WTC11 (cell line): ENCODE measurements around the gene EMILIN1. TPM values are rescaled to one million over a fixed set of nuclear protein-coding genes. Genes with fewer than 3 reads are reported as not detected.
A peak's percentile ranks its signal among the peaks of the same experiment; 100 is the strongest.

Experiments used
- ATAC-seq: fragments of 200-7000 bp; cut with Tn5 transposase; 2 replicates; pipeline ENCODE4 v1.10.0; 2021; ENCODE audit warnings: mild to moderate bottlenecking, moderate library complexity
- CTCF ChIA-PET: fragments of 300-600 bp; sonication (Branson Sonifier 250); formaldehyde crosslinking; loops from one replicate; lab custom pipeline; 2021; ENCODE audit warnings: antibody characterized with exemption; lab: Charles Lee
- POLR2A ChIA-PET: fragments of 350-600 bp; sonication (Branson Sonifier 250); formaldehyde crosslinking; loops from one replicate; lab custom pipeline; 2021; ENCODE audit warnings: antibody characterized with exemption; lab: Charles Lee
- DNase-seq: peaks from one replicate; pipeline ENCODE4 v3.0.0; 2021; ENCODE audit warnings: low spot score
- H3K27ac Mint-ChIP-seq: 2 replicates; pipeline ENCODE4 v1.8.0; 2021; ENCODE audit warnings: mixed read lengths
- H3K27me3 Mint-ChIP-seq: 2 replicates; pipeline ENCODE4 v1.8.0; 2021; ENCODE audit warnings: low read depth, mild to moderate bottlenecking, moderate library complexity, mixed read lengths
- H3K36me3 Mint-ChIP-seq: 2 replicates; pipeline ENCODE4 v1.8.0; 2021; ENCODE audit warnings: mixed read lengths
- H3K4me1 Mint-ChIP-seq: 2 replicates; pipeline ENCODE4 v1.8.0; 2022; ENCODE audit warnings: mixed read lengths
- H3K4me3 Mint-ChIP-seq: 2 replicates; pipeline ENCODE4 v1.8.0; 2021; ENCODE audit warnings: mild to moderate bottlenecking, moderate library complexity, mixed read lengths
- H3K9me3 Mint-ChIP-seq: 2 replicates; pipeline ENCODE4 v1.8.0; 2021; ENCODE audit warnings: mixed read lengths
- CREB1 ChIP-seq: sonication (generic); formaldehyde crosslinking; IDR thresholded peaks from 2 replicates; pipeline ENCODE4 v1.8.0; 2023; ENCODE audit warnings: mild to moderate bottlenecking, missing genetic modification reagents
- CREM ChIP-seq: sonication (generic); formaldehyde crosslinking; IDR thresholded peaks from 2 replicates; pipeline ENCODE4 v1.8.1; 2022; ENCODE audit warnings: mild to moderate bottlenecking, missing genetic modification reagents, moderate library complexity
- FOXJ3 ChIP-seq: sonication (generic); formaldehyde crosslinking; IDR thresholded peaks from 2 replicates; pipeline ENCODE4 v1.9.0; 2021; ENCODE audit warnings: missing genetic modification reagents, mild to moderate bottlenecking, borderline replicate concordance
- FOXK1 ChIP-seq: sonication (generic); formaldehyde crosslinking; IDR thresholded peaks from 2 replicates; pipeline ENCODE4 v1.8.0; 2022; ENCODE audit warnings: mild to moderate bottlenecking, moderate library complexity, missing genetic modification reagents
- GABPB1 ChIP-seq: sonication (generic); formaldehyde crosslinking; IDR thresholded peaks from 2 replicates; pipeline ENCODE4 v1.8.1; 2023; ENCODE audit warnings: mild to moderate bottlenecking, missing genetic modification reagents
- GTF2I ChIP-seq: fragments of 250-450 bp; sonication (Bioruptor Pico); conservative IDR thresholded peaks from 2 replicates; pipeline ENCODE4 v1.4.0; 2021; ENCODE audit warnings: mild to moderate bottlenecking
- HMGA2 ChIP-seq: fragments of 250-450 bp; sonication (Bioruptor Pico); IDR thresholded peaks from 2 replicates; pipeline ENCODE4 v1.4.0; 2021; ENCODE audit warnings: mild to moderate bottlenecking, moderate library complexity
- IRF2 ChIP-seq: sonication (generic); formaldehyde crosslinking; IDR thresholded peaks from 2 replicates; pipeline ENCODE4 v1.8.0; 2022; ENCODE audit warnings: low read depth, missing genetic modification reagents, borderline replicate concordance
- MYBL2 ChIP-seq: sonication (generic); formaldehyde crosslinking; IDR thresholded peaks from 2 replicates; pipeline ENCODE4 v1.8.1; 2023; ENCODE audit warnings: mild to moderate bottlenecking, moderate library complexity, missing genetic modification reagents
- NFATC4 ChIP-seq: fragments of 250-450 bp; sonication (Bioruptor Pico); IDR thresholded peaks from 2 replicates; pipeline ENCODE4 v1.9.0; 2021; ENCODE audit warnings: mild to moderate bottlenecking
- NFE2L1 ChIP-seq: sonication (generic); formaldehyde crosslinking; IDR thresholded peaks from 2 replicates; pipeline ENCODE4 v1.8.1; 2023; ENCODE audit warnings: missing genetic modification reagents
- NFYB ChIP-seq: sonication (generic); formaldehyde crosslinking; conservative IDR thresholded peaks from 2 replicates; pipeline ENCODE4 v1.8.0; 2022; ENCODE audit warnings: low read depth, missing genetic modification reagents
- NR1H2 ChIP-seq: sonication (generic); formaldehyde crosslinking; IDR thresholded peaks from 2 replicates; pipeline ENCODE4 v1.9.0; 2021; ENCODE audit warnings: mild to moderate bottlenecking, moderate library complexity, missing genetic modification reagents
- NR3C1 ChIP-seq: sonication (generic); formaldehyde crosslinking; conservative IDR thresholded peaks from 2 replicates; pipeline ENCODE4 v1.8.1; 2023; ENCODE audit warnings: low read depth, mild to moderate bottlenecking, missing genetic modification reagents
- SMAD3 ChIP-seq: sonication (generic); formaldehyde crosslinking; IDR thresholded peaks from 2 replicates; pipeline ENCODE4 v1.8.0; 2022; ENCODE audit warnings: missing genetic modification reagents, mild to moderate bottlenecking, borderline replicate concordance
- SOX15 ChIP-seq: fragments of 250-450 bp; sonication (Bioruptor Pico); IDR thresholded peaks from 2 replicates; pipeline ENCODE4 v1.9.0; 2021; ENCODE audit warnings: mild to moderate bottlenecking
- SP1 ChIP-seq: sonication (generic); formaldehyde crosslinking; conservative IDR thresholded peaks from 2 replicates; pipeline ENCODE4 v1.8.1; 2022; ENCODE audit warnings: missing genetic modification reagents
- TCF7 ChIP-seq: sonication (generic); formaldehyde crosslinking; IDR thresholded peaks from 2 replicates; pipeline ENCODE4 v1.8.0; 2022; ENCODE audit warnings: mild to moderate bottlenecking, low read depth, missing genetic modification reagents, moderate library complexity
- ZBTB21 ChIP-seq: sonication (generic); formaldehyde crosslinking; IDR thresholded peaks from 2 replicates; pipeline ENCODE4 v1.8.1; 2023; ENCODE audit warnings: mild to moderate bottlenecking, missing genetic modification reagents, borderline replicate concordance
- ZNF219 ChIP-seq: sonication (generic); formaldehyde crosslinking; IDR thresholded peaks from 2 replicates; pipeline ENCODE4 v1.8.0; 2023; ENCODE audit warnings: missing genetic modification reagents, mild to moderate bottlenecking, borderline replicate concordance
- total RNA-seq: library from RNA; stranded (reverse); gene quantifications from 3 replicates; pipeline ENCODE4 v1.2.3, GENCODE V29; 2021
- TF ChIP-seq, protein P1 (sequence below): sonication (generic); formaldehyde crosslinking; IDR thresholded peaks from 2 replicates; pipeline ENCODE4 v1.8.1; 2023; ENCODE audit warnings: mild to moderate bottlenecking, missing genetic modification reagents, moderate library complexity
- TF ChIP-seq, protein P2 (sequence below): sonication (generic); formaldehyde crosslinking; IDR thresholded peaks from 2 replicates; pipeline ENCODE4 v1.8.0; 2023; ENCODE audit warnings: mild to moderate bottlenecking, missing genetic modification reagents
- TF ChIP-seq, protein P3 (sequence below): fragments of 200-600 bp; IDR thresholded peaks from 2 replicates; pipeline ENCODE4 v1.8.0; 2022; ENCODE audit warnings: antibody characterized with exemption
- TF ChIP-seq, protein P4 (sequence below): sonication (generic); formaldehyde crosslinking; IDR thresholded peaks from 2 replicates; pipeline ENCODE4 v1.8.1; 2023; ENCODE audit warnings: mild to moderate bottlenecking, missing genetic modification reagents, moderate library complexity
- TF ChIP-seq, protein P5 (sequence below): sonication (generic); formaldehyde crosslinking; conservative IDR thresholded peaks from 2 replicates; pipeline ENCODE4 v1.8.1; 2023; ENCODE audit warnings: mild to moderate bottlenecking, low read depth, missing genetic modification reagents, moderate library complexity

The EMILIN1 gene
- total RNA-seq, 1 experiment from 2014 or later = 3.5 TPM

DNA sequence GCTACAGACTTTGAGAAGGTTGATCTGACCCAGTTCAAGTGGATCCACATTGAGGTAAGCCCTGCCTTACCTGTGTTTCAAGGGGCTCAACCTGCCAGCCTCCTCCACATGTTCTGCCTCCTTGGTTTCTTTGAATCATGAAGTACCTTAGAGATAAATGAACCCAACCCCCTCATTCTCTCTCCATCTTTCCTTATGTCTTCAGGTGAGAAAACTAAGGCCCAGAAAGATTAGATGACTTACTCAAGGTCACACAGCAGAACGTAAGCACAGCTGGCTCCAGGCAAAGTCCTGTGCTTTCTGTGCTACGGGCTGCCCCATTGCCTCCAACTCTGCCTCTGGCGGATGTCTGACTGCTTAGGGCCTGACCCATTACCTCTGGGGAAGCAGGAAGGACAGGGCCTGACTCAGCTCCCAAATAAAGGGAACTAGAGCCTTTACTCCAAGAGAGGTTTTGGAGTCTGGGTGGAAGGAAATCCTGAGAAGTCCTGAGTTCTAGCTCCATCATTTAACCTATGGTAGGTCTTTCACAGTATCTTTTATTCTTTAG, 18.4 kb downstream of the EMILIN1 start:
- CTCF ChIA-PET = interaction anchor here (1.0 to 3.1 kb wide), 6 partner anchors 73 to 183 kb away, joined by 3 to 22 read pairs (median 4); no protein-coding TSS in a partner anchor
- Mint-ChIP-seq H3K4me3 (no peak overlapping the region), H3K36me3 (no peaks in the 10 kb centered on the region)

DNA sequence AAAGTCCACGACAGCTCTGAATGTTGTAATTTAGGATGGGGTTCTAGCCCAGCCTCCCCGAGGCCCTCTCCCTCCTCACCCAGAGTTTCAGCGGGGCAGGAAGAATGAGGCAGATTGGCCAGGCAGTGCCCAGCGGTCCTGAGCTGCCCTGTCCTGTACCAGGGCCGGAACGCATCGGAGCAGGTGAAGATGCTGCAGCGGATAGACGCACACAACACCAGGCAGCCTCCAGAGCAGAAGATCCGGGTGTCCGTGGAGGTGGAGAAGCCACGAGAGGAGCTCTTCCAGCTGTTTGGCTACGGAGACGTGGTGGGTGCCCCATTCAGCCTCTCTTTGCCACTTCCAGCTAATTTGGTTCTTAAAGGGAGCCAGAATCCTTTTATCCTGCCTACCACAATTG, 18.9 kb downstream of the EMILIN1 start:
- DNase-seq = no peak
- no peak overlapping the region for H3K4me3 Mint-ChIP-seq
- H3K27ac Mint-ChIP-seq = no peak overlapping the region
- CTCF ChIA-PET = interaction anchor here (1.0 to 3.1 kb wide), 4 partner anchors 37 to 206 kb away, joined by 3 to 22 read pairs (median 12); partner anchors contain the start of gene PREB
- H3K9me3 Mint-ChIP-seq = no peaks in the 10 kb centered on the region
- peaks cover 6% of the 10 kb centered on the region for H3K4me1 Mint-ChIP-seq
- POLR2A ChIA-PET = no interaction called here
- no peak for ATAC-seq
- no peaks in the 10 kb centered on the region for H3K27me3 Mint-ChIP-seq
- TF ChIP-seq FOXK1 (CRISPR knock-in tag) (no peak), NFATC4 (no peak)
- no peaks in the 10 kb centered on the region for H3K36me3 Mint-ChIP-seq

More for the DNA sequence above, 18.4 kb downstream of the EMILIN1 start:
- POLR2A ChIA-PET = no interaction called here
- Mint-ChIP-seq H3K4me1 (peaks cover 6% of the 10 kb centered on the region), H3K9me3 (no peaks in the 10 kb centered on the region), H3K27ac (peak overlapping the region; percentile 27; the same call in 1 of the 2 replicates), H3K27me3 (no peaks in the 10 kb centered on the region)
- ATAC-seq (no peak), DNase-seq (no peak)
- TF ChIP-seq, protein P1, sequence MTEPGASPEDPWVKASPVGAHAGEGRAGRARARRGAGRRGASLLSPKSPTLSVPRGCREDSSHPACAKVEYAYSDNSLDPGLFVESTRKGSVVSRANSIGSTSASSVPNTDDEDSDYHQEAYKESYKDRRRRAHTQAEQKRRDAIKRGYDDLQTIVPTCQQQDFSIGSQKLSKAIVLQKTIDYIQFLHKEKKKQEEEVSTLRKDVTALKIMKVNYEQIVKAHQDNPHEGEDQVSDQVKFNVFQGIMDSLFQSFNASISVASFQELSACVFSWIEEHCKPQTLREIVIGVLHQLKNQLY (CRISPR knock-in tag) = no peak
- TF ChIP-seq NFYB (CRISPR knock-in tag) = no peak
- TF ChIP-seq TCF7 (CRISPR knock-in tag) = no peak
- TF ChIP-seq NR3C1 (CRISPR knock-in tag) = no peak
- TF ChIP-seq NFE2L1 (CRISPR knock-in tag) = no peak
- no peak for TF ChIP-seq NR1H2
- TF ChIP-seq CREB1 = no peak
- TF ChIP-seq SOX15 (CRISPR knock-in tag) = no peak
- no peak for TF ChIP-seq SMAD3 (CRISPR knock-in tag)
- TF ChIP-seq CREM (CRISPR knock-in tag) = no peak
- TF ChIP-seq FOXJ3 (CRISPR knock-in tag) = no peak
- TF ChIP-seq, protein P2, sequence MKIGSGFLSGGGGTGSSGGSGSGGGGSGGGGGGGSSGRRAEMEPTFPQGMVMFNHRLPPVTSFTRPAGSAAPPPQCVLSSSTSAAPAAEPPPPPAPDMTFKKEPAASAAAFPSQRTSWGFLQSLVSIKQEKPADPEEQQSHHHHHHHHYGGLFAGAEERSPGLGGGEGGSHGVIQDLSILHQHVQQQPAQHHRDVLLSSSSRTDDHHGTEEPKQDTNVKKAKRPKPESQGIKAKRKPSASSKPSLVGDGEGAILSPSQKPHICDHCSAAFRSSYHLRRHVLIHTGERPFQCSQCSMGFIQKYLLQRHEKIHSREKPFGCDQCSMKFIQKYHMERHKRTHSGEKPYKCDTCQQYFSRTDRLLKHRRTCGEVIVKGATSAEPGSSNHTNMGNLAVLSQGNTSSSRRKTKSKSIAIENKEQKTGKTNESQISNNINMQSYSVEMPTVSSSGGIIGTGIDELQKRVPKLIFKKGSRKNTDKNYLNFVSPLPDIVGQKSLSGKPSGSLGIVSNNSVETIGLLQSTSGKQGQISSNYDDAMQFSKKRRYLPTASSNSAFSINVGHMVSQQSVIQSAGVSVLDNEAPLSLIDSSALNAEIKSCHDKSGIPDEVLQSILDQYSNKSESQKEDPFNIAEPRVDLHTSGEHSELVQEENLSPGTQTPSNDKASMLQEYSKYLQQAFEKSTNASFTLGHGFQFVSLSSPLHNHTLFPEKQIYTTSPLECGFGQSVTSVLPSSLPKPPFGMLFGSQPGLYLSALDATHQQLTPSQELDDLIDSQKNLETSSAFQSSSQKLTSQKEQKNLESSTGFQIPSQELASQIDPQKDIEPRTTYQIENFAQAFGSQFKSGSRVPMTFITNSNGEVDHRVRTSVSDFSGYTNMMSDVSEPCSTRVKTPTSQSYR (CRISPR knock-in tag) = no peak

DNA sequence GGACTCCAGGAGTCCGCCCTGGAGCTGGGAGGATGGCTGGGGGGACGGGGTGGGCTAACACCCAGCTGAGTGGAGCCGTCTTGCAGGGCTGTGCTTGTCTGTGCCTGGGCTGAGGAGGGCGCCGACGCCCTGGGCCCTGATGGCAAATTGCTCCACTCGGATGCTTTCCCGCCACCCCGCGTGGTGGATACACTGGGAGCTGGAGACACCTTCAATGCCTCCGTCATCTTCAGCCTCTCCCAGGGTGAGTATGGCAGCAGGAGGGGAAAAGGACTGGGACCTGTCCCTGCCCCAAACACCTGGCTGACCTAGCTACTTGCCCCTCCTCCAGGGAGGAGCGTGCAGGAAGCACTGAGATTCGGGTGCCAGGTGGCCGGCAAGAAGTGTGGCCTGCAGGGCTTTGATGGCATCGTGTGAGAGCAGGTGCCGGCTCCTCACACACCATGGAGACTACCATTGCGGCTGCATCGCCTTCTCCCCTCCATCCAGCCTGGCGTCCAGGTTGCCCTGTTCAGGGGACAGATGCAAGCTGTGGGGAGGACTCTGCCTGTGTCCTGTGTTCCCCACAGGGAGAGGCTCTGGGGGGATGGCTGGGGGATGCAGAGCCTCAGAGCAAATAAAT, 21.0 kb downstream of the EMILIN1 start:
- Mint-ChIP-seq H3K4me3 (no peak overlapping the region), H3K4me1 (peaks cover 6% of the 10 kb centered on the region), H3K27ac (no peak overlapping the region), H3K9me3 (no peaks in the 10 kb centered on the region), H3K36me3 (no peaks in the 10 kb centered on the region), H3K27me3 (no peaks in the 10 kb centered on the region)
- CTCF ChIA-PET = interaction anchor here (0.9 to 3.9 kb wide), 8 partner anchors 12 to 203 kb away, joined by 3 to 39 read pairs (median 12); partner anchors contain the start of genes ABHD1, KHK, PREB and TRIM54
- POLR2A ChIA-PET = no interaction called here
- DNase-seq = no peak
- ATAC-seq = no peak
- TF ChIP-seq SP1 (CRISPR knock-in tag) = no peak
- TF ChIP-seq, protein P3, sequence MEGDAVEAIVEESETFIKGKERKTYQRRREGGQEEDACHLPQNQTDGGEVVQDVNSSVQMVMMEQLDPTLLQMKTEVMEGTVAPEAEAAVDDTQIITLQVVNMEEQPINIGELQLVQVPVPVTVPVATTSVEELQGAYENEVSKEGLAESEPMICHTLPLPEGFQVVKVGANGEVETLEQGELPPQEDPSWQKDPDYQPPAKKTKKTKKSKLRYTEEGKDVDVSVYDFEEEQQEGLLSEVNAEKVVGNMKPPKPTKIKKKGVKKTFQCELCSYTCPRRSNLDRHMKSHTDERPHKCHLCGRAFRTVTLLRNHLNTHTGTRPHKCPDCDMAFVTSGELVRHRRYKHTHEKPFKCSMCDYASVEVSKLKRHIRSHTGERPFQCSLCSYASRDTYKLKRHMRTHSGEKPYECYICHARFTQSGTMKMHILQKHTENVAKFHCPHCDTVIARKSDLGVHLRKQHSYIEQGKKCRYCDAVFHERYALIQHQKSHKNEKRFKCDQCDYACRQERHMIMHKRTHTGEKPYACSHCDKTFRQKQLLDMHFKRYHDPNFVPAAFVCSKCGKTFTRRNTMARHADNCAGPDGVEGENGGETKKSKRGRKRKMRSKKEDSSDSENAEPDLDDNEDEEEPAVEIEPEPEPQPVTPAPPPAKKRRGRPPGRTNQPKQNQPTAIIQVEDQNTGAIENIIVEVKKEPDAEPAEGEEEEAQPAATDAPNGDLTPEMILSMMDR = no peak
- TF ChIP-seq GTF2I (CRISPR knock-in tag) = no peak
- TF ChIP-seq, protein P4, sequence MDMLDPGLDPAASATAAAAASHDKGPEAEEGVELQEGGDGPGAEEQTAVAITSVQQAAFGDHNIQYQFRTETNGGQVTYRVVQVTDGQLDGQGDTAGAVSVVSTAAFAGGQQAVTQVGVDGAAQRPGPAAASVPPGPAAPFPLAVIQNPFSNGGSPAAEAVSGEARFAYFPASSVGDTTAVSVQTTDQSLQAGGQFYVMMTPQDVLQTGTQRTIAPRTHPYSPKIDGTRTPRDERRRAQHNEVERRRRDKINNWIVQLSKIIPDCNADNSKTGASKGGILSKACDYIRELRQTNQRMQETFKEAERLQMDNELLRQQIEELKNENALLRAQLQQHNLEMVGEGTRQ = no peak
- no peak for TF ChIP-seq SMAD3 (CRISPR knock-in tag)
- no peak for TF ChIP-seq ZNF219 (CRISPR knock-in tag)
- no peak for TF ChIP-seq MYBL2 (CRISPR knock-in tag)
- TF ChIP-seq GABPB1 = no peak
- TF ChIP-seq IRF2 (CRISPR knock-in tag) = no peak
- TF ChIP-seq, protein P5, sequence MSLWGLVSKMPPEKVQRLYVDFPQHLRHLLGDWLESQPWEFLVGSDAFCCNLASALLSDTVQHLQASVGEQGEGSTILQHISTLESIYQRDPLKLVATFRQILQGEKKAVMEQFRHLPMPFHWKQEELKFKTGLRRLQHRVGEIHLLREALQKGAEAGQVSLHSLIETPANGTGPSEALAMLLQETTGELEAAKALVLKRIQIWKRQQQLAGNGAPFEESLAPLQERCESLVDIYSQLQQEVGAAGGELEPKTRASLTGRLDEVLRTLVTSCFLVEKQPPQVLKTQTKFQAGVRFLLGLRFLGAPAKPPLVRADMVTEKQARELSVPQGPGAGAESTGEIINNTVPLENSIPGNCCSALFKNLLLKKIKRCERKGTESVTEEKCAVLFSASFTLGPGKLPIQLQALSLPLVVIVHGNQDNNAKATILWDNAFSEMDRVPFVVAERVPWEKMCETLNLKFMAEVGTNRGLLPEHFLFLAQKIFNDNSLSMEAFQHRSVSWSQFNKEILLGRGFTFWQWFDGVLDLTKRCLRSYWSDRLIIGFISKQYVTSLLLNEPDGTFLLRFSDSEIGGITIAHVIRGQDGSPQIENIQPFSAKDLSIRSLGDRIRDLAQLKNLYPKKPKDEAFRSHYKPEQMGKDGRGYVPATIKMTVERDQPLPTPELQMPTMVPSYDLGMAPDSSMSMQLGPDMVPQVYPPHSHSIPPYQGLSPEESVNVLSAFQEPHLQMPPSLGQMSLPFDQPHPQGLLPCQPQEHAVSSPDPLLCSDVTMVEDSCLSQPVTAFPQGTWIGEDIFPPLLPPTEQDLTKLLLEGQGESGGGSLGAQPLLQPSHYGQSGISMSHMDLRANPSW (CRISPR knock-in tag) = no peak
- no peak for TF ChIP-seq ZBTB21
- TF ChIP-seq HMGA2 (CRISPR knock-in tag) = no peak
